ENCODE data around the gene ALDH16A1.

The ALDH16A1 gene

GRCh38 chr19:49421878-49422202 is 31.2 kb upstream of the ALDH16A1 start:
- Mint-ChIP-seq H3K4me1 (peaks cover 73% of the 10 kb centered on the region), H3K27me3 (ENCODE audit: low read depth, poor library complexity) (peaks cover 93% of the 10 kb centered on the region), H3K4me3 (peak overlapping the region; percentile 72), H3K36me3 (ENCODE audit: low read depth) (no peaks in the 10 kb centered on the region), H3K9me3 (no peaks in the 10 kb centered on the region), H3K27ac (no peak overlapping the region)
- DNase-seq = no peak
- no peak for TF ChIP-seq CTCF (IDR thresholded peaks at IDR 0.05)

GRCh38 chr19:49422407-49423070 is 30.5 kb upstream of the ALDH16A1 start:
- Mint-ChIP-seq H3K9me3 (no peaks in the 10 kb centered on the region), H3K27ac (no peak overlapping the region), H3K4me3 (peak overlapping the region; percentile 76), H3K36me3 (ENCODE audit: low read depth) (no peaks in the 10 kb centered on the region), H3K4me1 (peaks cover 72% of the 10 kb centered on the region), H3K27me3 (ENCODE audit: low read depth, poor library complexity) (peaks cover 96% of the 10 kb centered on the region)
- peak; percentile 84 for DNase-seq
- TF ChIP-seq CTCF (IDR thresholded peaks at IDR 0.05) = peak; percentile 60

GRCh38 chr19:49423071-49423984 is 29.7 kb upstream of the ALDH16A1 start, which contains the start of gene PTH2:
PTH2 (minus strand) TSS chr19:49423441; CDS start chr19:49423339, 102 bp downstream.
- H3K27ac Mint-ChIP-seq = no peak within 1 kb of the TSS
- peaks cover 77% of the 10 kb centered on the region for H3K4me1 Mint-ChIP-seq
- no peaks in the 10 kb centered on the region for H3K36me3 Mint-ChIP-seq (ENCODE audit: low read depth)
- DNase-seq = no peak
- H3K4me3 Mint-ChIP-seq = peak within 1 kb of the TSS; percentile 76
- peaks cover 98% of the 10 kb centered on the region for H3K27me3 Mint-ChIP-seq (ENCODE audit: low read depth, poor library complexity)
- no peaks in the 10 kb centered on the region for H3K9me3 Mint-ChIP-seq
- TF ChIP-seq CTCF (IDR thresholded peaks at IDR 0.05) = no peak

- DNase-seq = no peak
- Mint-ChIP-seq H3K9me3 (no peaks in the 10 kb centered on the region), H3K36me3 (ENCODE audit: low read depth) (no peaks in the 10 kb centered on the region), H3K27ac (no peak overlapping the region), H3K4me1 (peaks cover 83% of the 10 kb centered on the region), H3K27me3 (ENCODE audit: low read depth, poor library complexity) (peaks cover 99% of the 10 kb centered on the region), H3K4me3 (peak overlapping the region; percentile 62)
- no peak for TF ChIP-seq CTCF (IDR thresholded peaks at IDR 0.05)
Measured at GRCh38 chr19:49423985-49424303, 29.1 kb upstream of the ALDH16A1 start.

- TF ChIP-seq CTCF (IDR thresholded peaks at IDR 0.05) = no peak
- no peak for DNase-seq
- H3K27me3 Mint-ChIP-seq (ENCODE audit: low read depth, poor library complexity) = peaks cover 99% of the 10 kb centered on the region
- H3K36me3 Mint-ChIP-seq (ENCODE audit: low read depth) = no peaks in the 10 kb centered on the region
- peak within 1 kb of the TSS; percentile 64 for H3K4me3 Mint-ChIP-seq
- H3K4me1 Mint-ChIP-seq = peaks cover 84% of the 10 kb centered on the region
- no peaks in the 10 kb centered on the region for H3K9me3 Mint-ChIP-seq
- H3K27ac Mint-ChIP-seq = no peak within 1 kb of the TSS
Measured at GRCh38 chr19:49425178-49425577, 27.8 kb upstream of the ALDH16A1 start, which contains the start of gene GFY. GFY (plus strand) TSS chr19:49425388; CDS start chr19:49426431, 1,043 bp downstream.

Measured in nephron progenitor cell (in vitro differentiated cells).